GM21737 (cell line): ENCODE measurements around the gene BMPR1B.

Experiments used
- ATAC-seq: cut with Tn5 transposase; IDR thresholded peaks from one replicate; pipeline ENCODE4 v1.9.1; 2021; ENCODE audit warnings: mild to moderate bottlenecking, moderate library complexity; ENCODE audit not compliant: unreplicated experiment

BMPR1B gene

GRCh38 chr4:94757192-94758140 is at the start of gene BMPR1B:
TSS of gene BMPR1B (plus strand) at chr4:94757955. CDS start at chr4:95104425, 346,470 bp downstream.
- ATAC-seq, result no peak

- no peak for ATAC-seq
Measured at GRCh38 chr4:94711635-94712034, 46.1 kb upstream of the BMPR1B start.

GRCh38 chr4:94714365-94715160 is 43.2 kb upstream of the BMPR1B start:
- ATAC-seq, result no peak

GRCh38 chr4:94715726-94716125 is 42.0 kb upstream of the BMPR1B start:
- ATAC-seq, result no peak

- ATAC-seq, result no peak
Measured at GRCh38 chr4:94721310-94721709, 36.4 kb upstream of the BMPR1B start.

- no peak for ATAC-seq
Measured at GRCh38 chr4:94722270-94722669, 35.5 kb upstream of the BMPR1B start.

- ATAC-seq, result no peak
Measured at GRCh38 chr4:94722748-94723147, 35.0 kb upstream of the BMPR1B start.

GRCh38 chr4:94724016-94724790 is 33.6 kb upstream of the BMPR1B start:
- no peak for ATAC-seq

GRCh38 chr4:94726524-94727123 is 31.1 kb upstream of the BMPR1B start:
- ATAC-seq, result no peak

GRCh38 chr4:94728056-94728766 is 29.5 kb upstream of the BMPR1B start:
- ATAC-seq, result no peak

GRCh38 chr4:94732358-94732698 is 25.4 kb upstream of the BMPR1B start:
- no peak for ATAC-seq

GRCh38 chr4:94739741-94740140 is 18.0 kb upstream of the BMPR1B start:
- ATAC-seq, result no peak

GRCh38 chr4:94741304-94741703 is 16.5 kb upstream of the BMPR1B start:
- ATAC-seq, result no peak

GRCh38 chr4:94743838-94744237 is 13.9 kb upstream of the BMPR1B start:
- no peak for ATAC-seq

- ATAC-seq, result no peak
Measured at GRCh38 chr4:94744850-94745249, 12.9 kb upstream of the BMPR1B start.

GRCh38 chr4:94746746-94747145 is 11.0 kb upstream of the BMPR1B start:
- ATAC-seq, result no peak

- ATAC-seq, result no peak
Measured at GRCh38 chr4:94758141-94758699, 465 bp downstream of the BMPR1B start.

- no peak for ATAC-seq
Measured at GRCh38 chr4:94758700-94759399, 1.1 kb downstream of the BMPR1B start.

GRCh38 chr4:94759767-94760211 is 2.0 kb downstream of the BMPR1B start:
- no peak for ATAC-seq
